ENCODE measurements around the gene USP9X.
"Not testable (repeated sequence)": the region's sequence is repeated elsewhere in the genome, so short reads cannot be mapped to it uniquely, and the experiment has no call there.

USP9X gene

DNA sequence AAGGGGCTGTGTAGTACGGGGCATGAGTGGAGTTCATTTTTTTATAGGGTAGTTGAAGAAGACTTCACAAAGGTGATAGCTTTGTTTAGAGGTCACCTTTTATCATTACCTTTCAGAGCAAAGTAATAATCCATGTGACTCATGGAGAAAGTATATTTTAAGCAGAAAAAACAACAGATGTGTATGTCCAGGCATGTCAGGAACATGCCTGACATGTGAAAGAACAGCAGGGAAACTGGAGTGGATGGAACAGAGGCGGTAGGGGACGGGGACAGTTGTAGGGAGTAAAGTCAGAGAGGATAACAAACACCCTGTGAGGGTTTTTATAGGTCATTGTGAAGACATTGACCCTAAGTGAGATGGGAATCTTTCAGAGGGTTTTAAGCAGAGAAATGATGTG is 107.6 kb downstream of the USP9X start:
- TF ChIP-seq, protein P1, sequence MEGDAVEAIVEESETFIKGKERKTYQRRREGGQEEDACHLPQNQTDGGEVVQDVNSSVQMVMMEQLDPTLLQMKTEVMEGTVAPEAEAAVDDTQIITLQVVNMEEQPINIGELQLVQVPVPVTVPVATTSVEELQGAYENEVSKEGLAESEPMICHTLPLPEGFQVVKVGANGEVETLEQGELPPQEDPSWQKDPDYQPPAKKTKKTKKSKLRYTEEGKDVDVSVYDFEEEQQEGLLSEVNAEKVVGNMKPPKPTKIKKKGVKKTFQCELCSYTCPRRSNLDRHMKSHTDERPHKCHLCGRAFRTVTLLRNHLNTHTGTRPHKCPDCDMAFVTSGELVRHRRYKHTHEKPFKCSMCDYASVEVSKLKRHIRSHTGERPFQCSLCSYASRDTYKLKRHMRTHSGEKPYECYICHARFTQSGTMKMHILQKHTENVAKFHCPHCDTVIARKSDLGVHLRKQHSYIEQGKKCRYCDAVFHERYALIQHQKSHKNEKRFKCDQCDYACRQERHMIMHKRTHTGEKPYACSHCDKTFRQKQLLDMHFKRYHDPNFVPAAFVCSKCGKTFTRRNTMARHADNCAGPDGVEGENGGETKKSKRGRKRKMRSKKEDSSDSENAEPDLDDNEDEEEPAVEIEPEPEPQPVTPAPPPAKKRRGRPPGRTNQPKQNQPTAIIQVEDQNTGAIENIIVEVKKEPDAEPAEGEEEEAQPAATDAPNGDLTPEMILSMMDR (IDR thresholded peaks at IDR 0.05; ENCODE audit: extremely low read depth, missing control alignments) = no peak
- no peak for DNase-seq (ENCODE audit: low spot score)

- no peak for DNase-seq (ENCODE audit: low spot score)
- TF ChIP-seq, protein P1 (IDR thresholded peaks at IDR 0.05; ENCODE audit: extremely low read depth, missing control alignments) = no peak
Observed at GRCh38 chrX:41198410-41198809, 113.2 kb downstream of the USP9X start.

GRCh38 chrX:41200785-41201184 is 115.5 kb downstream of the USP9X start:
- TF ChIP-seq, protein P1 (IDR thresholded peaks at IDR 0.05; ENCODE audit: extremely low read depth, missing control alignments) = no peak
- DNase-seq (ENCODE audit: low spot score) = no peak

DNA sequence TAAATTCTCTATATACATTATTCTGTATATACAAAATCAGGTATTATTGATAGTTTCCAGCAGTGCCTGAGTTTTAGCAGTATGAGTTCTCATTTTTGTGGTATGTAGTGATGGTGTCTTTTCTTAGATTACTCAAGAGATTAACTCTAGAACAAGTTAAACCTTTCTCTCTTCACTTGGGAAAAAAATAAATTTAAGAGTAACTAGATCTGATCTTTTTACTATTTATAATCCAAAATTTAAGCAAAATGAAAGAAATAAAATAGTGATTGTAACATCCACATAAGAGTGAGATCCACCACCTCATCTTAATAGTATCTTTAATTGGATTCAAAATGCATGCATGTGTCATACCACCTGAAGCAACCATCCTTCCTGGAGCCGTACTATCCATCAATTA is 124.6 kb downstream of the USP9X start:
- TF ChIP-seq, protein P1 (IDR thresholded peaks at IDR 0.05; ENCODE audit: extremely low read depth, missing control alignments) = no peak

DNA sequence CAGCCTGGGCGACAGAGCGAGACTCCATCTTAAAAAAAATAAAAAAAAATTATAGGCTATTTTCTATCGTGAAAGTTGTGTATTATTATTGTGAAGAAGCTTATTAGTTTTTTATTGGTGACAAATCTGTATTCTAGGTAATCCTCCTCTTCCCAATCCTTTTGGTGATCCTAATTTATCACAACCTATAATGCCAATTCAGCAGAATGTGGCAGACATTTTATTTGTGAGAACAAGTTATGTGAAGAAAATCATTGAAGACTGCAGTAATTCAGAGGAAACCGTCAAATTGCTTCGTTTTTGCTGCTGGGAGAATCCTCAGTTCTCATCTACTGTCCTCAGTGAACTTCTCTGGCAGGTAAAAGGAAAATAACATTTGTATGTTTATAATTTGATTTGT is 139.4 kb downstream of the USP9X start:
- DNase-seq (ENCODE audit: low spot score) = no peak
- TF ChIP-seq, protein P1 (IDR thresholded peaks at IDR 0.05; ENCODE audit: extremely low read depth, missing control alignments) = no peak

More for the DNA sequence above, 124.6 kb downstream of the USP9X start:
- no peak for DNase-seq (ENCODE audit: low spot score)

GRCh38 chrX:41233988-41234387 is 148.7 kb downstream of the USP9X start:
- DNase-seq (ENCODE audit: low spot score) = no peak
- TF ChIP-seq, protein P1 (IDR thresholded peaks at IDR 0.05; ENCODE audit: extremely low read depth, missing control alignments) = no peak

- not testable (repeated sequence) for DNase-seq (ENCODE audit: low spot score)
Observed at GRCh38 chrX:41234471-41234870, 149.2 kb downstream of the USP9X start.

DNA sequence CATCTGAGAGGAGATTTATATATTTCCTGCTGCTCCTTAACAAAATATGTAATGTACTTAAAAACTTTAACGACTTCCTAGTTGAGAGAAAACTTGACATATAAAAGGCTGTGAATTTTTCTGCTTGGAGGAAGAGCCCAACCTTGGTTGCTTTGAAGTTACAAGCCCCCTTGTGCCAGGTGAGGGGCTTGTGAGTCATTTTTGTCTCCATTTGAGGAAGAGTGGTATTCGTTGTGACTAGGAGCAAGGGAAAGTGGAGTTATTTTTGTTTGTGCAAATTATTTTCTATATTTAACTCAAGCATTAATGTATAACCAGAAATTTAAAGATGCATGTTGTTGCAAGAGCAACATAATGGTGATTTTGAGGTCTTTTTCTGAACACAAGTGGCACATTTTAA is 149.7 kb downstream of the USP9X start:
- no peak for DNase-seq (ENCODE audit: low spot score)
- TF ChIP-seq, protein P1 (IDR thresholded peaks at IDR 0.05; ENCODE audit: extremely low read depth, missing control alignments) = no peak
